ENCODE data around the gene SLC7A4.

Gene SLC7A4

DNA sequence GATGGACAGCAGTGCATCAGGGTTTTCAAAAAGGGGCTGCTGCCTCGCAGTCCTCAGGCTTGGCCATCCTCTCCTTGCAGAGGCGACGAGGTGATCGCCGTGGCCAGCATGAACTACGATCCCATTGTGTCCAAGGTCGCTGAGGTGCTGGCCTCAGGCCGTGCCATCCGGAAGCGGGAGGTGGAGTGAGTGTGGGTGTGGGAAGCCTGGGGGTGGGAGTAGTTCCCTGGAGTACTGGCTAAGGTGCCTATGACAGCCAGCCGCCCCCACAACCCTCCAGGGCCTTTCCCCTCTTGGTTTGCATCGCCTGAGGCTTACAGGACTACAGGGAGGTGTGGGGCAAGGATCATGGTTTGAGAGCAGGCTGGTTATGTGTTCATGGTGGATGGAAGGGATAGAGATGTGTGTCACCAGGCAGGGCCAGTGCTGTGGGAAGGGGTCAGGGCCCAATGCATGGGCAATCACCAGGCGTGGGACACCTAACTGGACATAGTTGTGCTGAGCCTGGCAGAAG lies 52.4 kb downstream of the SLC7A4 start:
- Histone ChIP-seq H2AFZ (ENCODE audit: low read depth, low read length) (no peak overlapping the region), H3K27ac (ENCODE audit: low read length) (no peak overlapping the region), H3K4me1 (ENCODE audit: insufficient read depth, low read length) (peaks cover 30% of the 10 kb centered on the region), H3K27me3 (ENCODE audit: insufficient read depth, low read length, poor library complexity) (no peaks in the 10 kb centered on the region), H3K9ac (ENCODE audit: low read depth, low read length) (no peak overlapping the region), H3K9me3 (ENCODE audit: insufficient read depth, low read length, severe bottlenecking) (peaks cover 5% of the 10 kb centered on the region), H4K20me1 (ENCODE audit: insufficient read depth, low read length) (no peaks in the 10 kb centered on the region; the same call in 1 of the 2 replicates), H3K36me3 (ENCODE audit: insufficient read depth, low read length) (peaks cover 14% of the 10 kb centered on the region), H3K4me2 (ENCODE audit: insufficient read depth, low read length) (no peak overlapping the region), H3K4me3 (ENCODE audit: low read depth in 1 of 2, low read length in 2 of 2) (no peak overlapping the region), H3K79me2 (ENCODE audit: insufficient read depth, low read length) (peaks cover 34% of the 10 kb centered on the region)
- ATAC-seq (ENCODE audit: insufficient read depth, low read depth) (no peak), DNase-seq (no peak)
- TF ChIP-seq, protein P1, sequence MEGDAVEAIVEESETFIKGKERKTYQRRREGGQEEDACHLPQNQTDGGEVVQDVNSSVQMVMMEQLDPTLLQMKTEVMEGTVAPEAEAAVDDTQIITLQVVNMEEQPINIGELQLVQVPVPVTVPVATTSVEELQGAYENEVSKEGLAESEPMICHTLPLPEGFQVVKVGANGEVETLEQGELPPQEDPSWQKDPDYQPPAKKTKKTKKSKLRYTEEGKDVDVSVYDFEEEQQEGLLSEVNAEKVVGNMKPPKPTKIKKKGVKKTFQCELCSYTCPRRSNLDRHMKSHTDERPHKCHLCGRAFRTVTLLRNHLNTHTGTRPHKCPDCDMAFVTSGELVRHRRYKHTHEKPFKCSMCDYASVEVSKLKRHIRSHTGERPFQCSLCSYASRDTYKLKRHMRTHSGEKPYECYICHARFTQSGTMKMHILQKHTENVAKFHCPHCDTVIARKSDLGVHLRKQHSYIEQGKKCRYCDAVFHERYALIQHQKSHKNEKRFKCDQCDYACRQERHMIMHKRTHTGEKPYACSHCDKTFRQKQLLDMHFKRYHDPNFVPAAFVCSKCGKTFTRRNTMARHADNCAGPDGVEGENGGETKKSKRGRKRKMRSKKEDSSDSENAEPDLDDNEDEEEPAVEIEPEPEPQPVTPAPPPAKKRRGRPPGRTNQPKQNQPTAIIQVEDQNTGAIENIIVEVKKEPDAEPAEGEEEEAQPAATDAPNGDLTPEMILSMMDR (IDR thresholded peaks at IDR 0.05; ENCODE audit: borderline replicate concordance, extremely low read depth, low read length, poor library complexity, severe bottlenecking) = no peak

DNA sequence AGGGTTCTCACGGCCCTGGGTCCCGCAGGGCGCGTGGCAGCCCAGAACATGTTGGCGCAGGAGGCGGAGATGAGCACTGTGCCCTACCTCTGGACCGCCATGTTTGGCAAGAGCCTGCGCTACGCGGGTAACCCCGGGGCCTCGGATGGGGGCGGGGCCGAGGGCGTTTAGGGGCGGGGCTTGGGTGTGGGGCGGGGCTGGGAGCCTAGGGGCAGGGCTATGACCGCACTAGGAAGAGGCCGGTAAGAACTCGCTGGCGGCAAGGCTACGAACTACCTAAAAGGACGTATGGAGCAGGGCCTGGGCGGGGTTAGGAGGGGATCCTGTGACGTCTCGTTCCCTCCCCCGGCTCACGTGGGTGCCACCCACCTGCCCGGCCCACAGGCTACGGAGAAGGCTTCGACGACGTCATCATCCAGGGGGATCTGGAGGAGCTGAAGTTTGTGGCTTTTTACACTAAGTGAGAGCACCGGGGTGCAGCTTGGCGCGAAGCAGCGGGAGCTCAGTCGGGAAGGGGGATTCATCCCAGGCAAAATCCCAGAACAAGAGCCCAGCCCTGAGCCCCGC lies 53.0 kb downstream of the SLC7A4 start:
- Histone ChIP-seq H2AFZ (ENCODE audit: low read depth, low read length) (no peak overlapping the region), H4K20me1 (ENCODE audit: insufficient read depth, low read length) (no peaks in the 10 kb centered on the region; the same call in 1 of the 2 replicates), H3K4me2 (ENCODE audit: insufficient read depth, low read length) (no peak overlapping the region), H3K9ac (ENCODE audit: low read depth, low read length) (no peak overlapping the region), H3K36me3 (ENCODE audit: insufficient read depth, low read length) (peaks cover 10% of the 10 kb centered on the region), H3K9me3 (ENCODE audit: insufficient read depth, low read length, severe bottlenecking) (peaks cover 5% of the 10 kb centered on the region), H3K4me3 (ENCODE audit: low read depth in 1 of 2, low read length in 2 of 2) (no peak overlapping the region), H3K4me1 (ENCODE audit: insufficient read depth, low read length) (peaks cover 30% of the 10 kb centered on the region), H3K27ac (ENCODE audit: low read length) (no peak overlapping the region), H3K27me3 (ENCODE audit: insufficient read depth, low read length, poor library complexity) (no peaks in the 10 kb centered on the region), H3K79me2 (ENCODE audit: insufficient read depth, low read length) (peaks cover 34% of the 10 kb centered on the region)
- DNase-seq (no peak), ATAC-seq (ENCODE audit: insufficient read depth, low read depth) (no peak)
- TF ChIP-seq EZH2 (IDR thresholded peaks at IDR 0.05; ENCODE audit: borderline replicate concordance, low read depth, low read length, severe bottlenecking) = no peak
- TF ChIP-seq, protein P1 (IDR thresholded peaks at IDR 0.05; ENCODE audit: borderline replicate concordance, extremely low read depth, low read length, poor library complexity, severe bottlenecking) = no peak

All from DND-41 (cell line).